Peyer's patch (tissue), 4 donors: ENCODE measurements around the gene COG8. TPM values are rescaled to one million over a fixed set of nuclear protein-coding genes. Genes with fewer than 3 reads are reported as not detected.
A peak's percentile ranks its signal among the peaks of the same experiment; 100 is the strongest.

Source experiments
- DNase-seq, 3 donors: peaks; one replicate each; pipeline ENCODE4 v3.0.0-alpha.2; 2017 to 2019
- H3K27ac ChIP-seq, 4 donors: fragments of 200-600 bp; sonication (generic); one replicate each; pipeline ENCODE4 v1.5.1; 2016 to 2019
- H3K27me3 ChIP-seq, 2 donors: fragments of 200-600 bp; sonication (generic); one replicate each; pipeline ENCODE4 v1.5.1; 2019
- H3K36me3 ChIP-seq, 3 donors: fragments of 200-600 bp; sonication (generic); one replicate each; pipeline ENCODE4 v1.5.1; 2016 to 2019
- H3K4me1 ChIP-seq, 4 donors: fragments of 200-600 bp; sonication (generic); one replicate each; pipeline ENCODE4 v1.5.1; 2016 to 2019
- H3K4me3 ChIP-seq, 4 donors: fragments of 200-600 bp; sonication (generic); 1 replicate in 3 of 4; 2 replicates in 1 of 4; pipeline ENCODE4 v1.5.1; 2016 to 2019; ENCODE audit warnings: mild to moderate bottlenecking in 1 of 4
- H3K9me3 ChIP-seq, 4 donors: fragments of 200-600 bp; sonication (generic); one replicate each; pipeline ENCODE4 v1.5.1; 2016 to 2019; ENCODE audit warnings: mild to moderate bottlenecking in 1 of 4
- POLR2A ChIP-seq, 2 donors: fragments of 450-650 bp; IDR thresholded peaks; one replicate each; pipeline ENCODE4 v1.5.1; 2017; ENCODE audit warnings: antibody characterized with exemption in 2 of 2, mild to moderate bottlenecking in 2 of 2, moderate library complexity in 2 of 2
- total RNA-seq, 4 donors: library from RNA; depleted of rRNA; stranded (reverse); fragments of >200 nt; gene quantifications; one replicate each; pipeline ENCODE4 v1.1.0, GENCODE V29; 2016
- TF ChIP-seq, protein P1 (sequence below), 6 experiments: fragments of 450-650 bp in 4 of 6; fragments of 200-600 bp in 2 of 6; sonication (generic) in 1 of 6; IDR thresholded peaks; one replicate each; pipeline ENCODE4 v1.5.1; 2017 to 2019; ENCODE audit warnings: antibody characterized with exemption in 6 of 6, mild to moderate bottlenecking in 3 of 6, moderate library complexity in 1 of 6

Gene COG8
- total RNA-seq, 4 donors from 2014 or later, result 57.3 to 79.5 (median 77.0) TPM

DNA sequence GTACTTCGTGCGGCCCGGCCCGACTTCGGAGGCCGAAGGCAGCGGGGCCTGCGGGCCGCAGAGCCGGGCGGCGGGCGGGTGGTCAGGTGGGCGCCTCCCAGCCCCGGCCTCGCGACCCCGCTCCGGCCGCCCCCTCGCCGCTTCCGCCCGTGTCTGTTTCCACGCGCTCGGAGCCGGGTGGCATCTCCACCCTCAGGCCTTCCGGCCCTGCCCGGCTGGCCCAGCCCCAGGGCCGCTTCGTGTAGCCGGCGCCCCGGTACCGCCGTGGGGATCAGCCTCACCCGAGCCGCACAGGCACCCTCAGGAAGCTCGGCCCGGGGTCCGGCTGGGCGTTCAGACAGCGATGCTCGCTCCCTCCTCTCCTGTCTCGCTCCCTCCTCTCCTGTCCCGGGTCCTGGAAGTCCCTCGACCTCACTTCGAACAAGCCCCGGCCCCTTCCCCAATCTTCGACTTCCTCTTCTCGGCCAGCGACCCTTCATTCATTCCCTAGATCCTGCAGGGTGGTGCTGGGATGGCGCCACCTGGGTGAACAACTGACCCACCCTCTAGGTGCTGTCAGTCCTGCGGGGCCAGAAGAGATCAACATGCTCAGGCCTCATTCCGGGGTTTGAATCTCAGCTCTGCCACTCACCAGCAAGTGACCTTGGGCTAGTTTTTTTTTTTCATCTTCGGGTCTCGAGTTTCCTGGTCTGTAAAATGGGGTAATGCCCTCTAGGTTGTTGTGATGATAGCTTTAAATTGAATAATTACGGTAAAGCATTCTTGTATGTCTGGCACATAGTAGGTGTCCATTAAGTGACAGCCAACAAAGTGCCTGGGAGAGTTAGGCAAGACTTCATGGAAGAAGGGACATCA is 27.6 kb downstream of the COG8 start:
- peak overlapping the region; percentile 88 to 98 (median 98) for H3K4me3 ChIP-seq
- H3K4me1 ChIP-seq, result peaks cover 0 to 14% (median 7%) of the 10 kb centered on the region in 4 donors
- peak overlapping the region; percentile 92 to 96 (median 93) for H3K27ac ChIP-seq
- DNase-seq, result peak in 2 of 3 donors; percentile 30 to 66
- H3K27me3 ChIP-seq, result no peaks in the 10 kb centered on the region
- peaks cover 0 to 30% (median 0%) of the 10 kb centered on the region in 3 donors for H3K36me3 ChIP-seq
- H3K9me3 ChIP-seq, result no peaks in the 10 kb centered on the region
- TF ChIP-seq, protein P1, sequence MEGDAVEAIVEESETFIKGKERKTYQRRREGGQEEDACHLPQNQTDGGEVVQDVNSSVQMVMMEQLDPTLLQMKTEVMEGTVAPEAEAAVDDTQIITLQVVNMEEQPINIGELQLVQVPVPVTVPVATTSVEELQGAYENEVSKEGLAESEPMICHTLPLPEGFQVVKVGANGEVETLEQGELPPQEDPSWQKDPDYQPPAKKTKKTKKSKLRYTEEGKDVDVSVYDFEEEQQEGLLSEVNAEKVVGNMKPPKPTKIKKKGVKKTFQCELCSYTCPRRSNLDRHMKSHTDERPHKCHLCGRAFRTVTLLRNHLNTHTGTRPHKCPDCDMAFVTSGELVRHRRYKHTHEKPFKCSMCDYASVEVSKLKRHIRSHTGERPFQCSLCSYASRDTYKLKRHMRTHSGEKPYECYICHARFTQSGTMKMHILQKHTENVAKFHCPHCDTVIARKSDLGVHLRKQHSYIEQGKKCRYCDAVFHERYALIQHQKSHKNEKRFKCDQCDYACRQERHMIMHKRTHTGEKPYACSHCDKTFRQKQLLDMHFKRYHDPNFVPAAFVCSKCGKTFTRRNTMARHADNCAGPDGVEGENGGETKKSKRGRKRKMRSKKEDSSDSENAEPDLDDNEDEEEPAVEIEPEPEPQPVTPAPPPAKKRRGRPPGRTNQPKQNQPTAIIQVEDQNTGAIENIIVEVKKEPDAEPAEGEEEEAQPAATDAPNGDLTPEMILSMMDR (IDR thresholded peaks at IDR 0.05), result no peak
- no peak for TF ChIP-seq POLR2A (IDR thresholded peaks at IDR 0.05)

DNA sequence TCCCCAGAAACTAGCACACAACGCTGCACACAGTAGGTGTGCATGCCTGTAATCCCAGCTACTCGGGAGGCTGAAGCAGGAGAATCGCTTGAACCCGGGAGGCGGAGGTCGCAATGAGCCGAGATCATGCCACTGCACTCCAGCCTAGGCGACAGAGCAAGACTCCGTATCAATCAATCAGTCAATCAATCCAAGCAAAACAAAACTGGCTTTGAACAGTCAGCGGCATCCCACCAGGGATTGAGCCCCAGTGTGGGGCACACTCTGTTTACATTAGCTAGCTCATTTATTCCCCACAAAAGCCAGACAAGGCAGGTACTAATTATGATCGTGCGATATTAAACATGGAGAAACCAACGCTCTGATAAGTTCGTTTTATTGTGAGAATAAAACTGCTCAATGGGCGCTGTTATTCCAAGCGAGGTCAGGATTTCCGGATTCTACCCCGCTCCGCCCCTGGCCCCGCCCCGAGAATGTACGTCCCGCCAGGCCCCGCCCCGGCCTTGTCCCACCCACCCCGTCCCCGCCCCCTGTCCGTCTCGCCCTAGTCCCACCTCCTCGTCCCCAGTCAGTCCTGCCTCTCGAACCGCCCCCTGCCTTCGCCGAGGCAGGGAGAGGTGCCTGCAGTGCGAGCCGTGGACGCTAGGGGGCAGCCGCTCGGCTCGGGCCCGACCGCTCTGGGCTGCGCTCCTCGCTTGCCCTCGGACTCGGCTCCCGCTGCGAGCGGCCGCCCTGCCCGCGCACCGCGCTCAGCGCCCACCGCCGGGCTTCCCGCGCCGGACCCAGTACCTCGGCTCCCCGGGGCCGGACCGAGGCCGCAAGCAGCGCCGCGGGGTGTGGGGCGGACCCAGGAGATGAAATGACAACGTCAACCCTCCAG is 28.5 kb downstream of the COG8 start, which contains the start of gene VPS4A:
TSS of gene VPS4A (plus strand) at position 698 of the 880 bp plus-strand sequence. CDS start at position 860, 162 bp downstream.
- Histone ChIP-seq H3K9me3 (no peaks in the 10 kb centered on the region), H3K27me3 (no peaks in the 10 kb centered on the region), H3K36me3 (peaks cover 0 to 21% (median 0%) of the 10 kb centered on the region in 3 donors), H3K4me3 (peak within 1 kb of the TSS; percentile 88 to 98 (median 98)), H3K4me1 (peaks cover 0 to 14% (median 7%) of the 10 kb centered on the region in 4 donors), H3K27ac (peak within 1 kb of the TSS; percentile 92 to 96 (median 93))
- TF ChIP-seq, protein P1 (IDR thresholded peaks at IDR 0.05), result peak; percentile 92 to 99 (median 96)
- peak; percentile 26 to 87 for TF ChIP-seq POLR2A (IDR thresholded peaks at IDR 0.05)
- peak; percentile 97 to 99 (median 98) for DNase-seq

DNA sequence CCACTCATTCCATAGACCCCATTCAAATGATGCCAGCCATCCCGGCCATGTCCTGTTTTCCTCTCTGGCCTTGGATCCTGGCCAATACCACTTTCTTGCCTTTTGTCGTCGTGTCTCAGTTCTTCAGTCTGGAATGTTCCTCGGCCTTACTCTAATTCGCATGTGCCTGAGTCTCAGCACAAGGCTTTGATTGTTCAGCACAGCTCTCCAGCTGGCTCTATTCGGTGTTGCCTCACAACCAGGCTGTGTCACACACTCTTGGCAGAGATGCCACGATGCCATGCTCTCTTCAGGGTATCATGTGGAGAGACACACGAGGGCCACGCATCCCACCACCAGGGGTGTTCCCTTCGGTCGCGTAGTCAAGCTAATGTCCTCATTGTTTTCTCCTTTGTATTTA is 30.0 kb downstream of the COG8 start:
- Histone ChIP-seq H3K36me3 (peaks cover 0 to 10% (median 0%) of the 10 kb centered on the region in 3 donors), H3K9me3 (no peaks in the 10 kb centered on the region), H3K4me3 (no peak overlapping the region), H3K27me3 (no peaks in the 10 kb centered on the region), H3K27ac (no peak overlapping the region), H3K4me1 (peaks cover 0 to 14% (median 7%) of the 10 kb centered on the region in 4 donors)
- TF ChIP-seq, protein P1 (IDR thresholded peaks at IDR 0.05), result no peak
- TF ChIP-seq POLR2A (IDR thresholded peaks at IDR 0.05), result no peak
- peak in 1 of 3 donors; percentile 44 for DNase-seq

DNA sequence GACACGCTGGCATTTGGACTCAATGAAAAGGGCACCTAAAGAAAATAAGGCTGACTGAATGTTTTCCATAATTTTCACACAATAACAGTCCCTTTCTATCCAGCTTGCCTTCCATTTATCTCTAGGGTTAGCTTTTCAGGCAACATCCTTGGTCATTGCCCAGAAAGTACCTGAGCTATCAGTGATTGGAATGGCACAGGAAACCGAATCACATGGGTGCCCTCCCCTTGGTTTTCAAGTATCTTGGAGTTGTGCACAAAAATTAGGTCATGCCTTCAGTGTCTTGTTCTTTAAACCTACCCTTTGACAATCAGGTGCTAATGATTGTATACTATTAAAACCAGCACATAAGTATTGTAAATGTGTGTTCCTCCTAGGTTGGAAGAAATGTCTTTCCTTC is 31.5 kb downstream of the COG8 start:
- H3K27ac ChIP-seq, result no peak overlapping the region
- H3K36me3 ChIP-seq, result peaks cover 0 to 13% (median 0%) of the 10 kb centered on the region in 3 donors
- H3K9me3 ChIP-seq, result no peaks in the 10 kb centered on the region
- no peak for TF ChIP-seq POLR2A (IDR thresholded peaks at IDR 0.05)
- TF ChIP-seq, protein P1 (IDR thresholded peaks at IDR 0.05), result no peak
- H3K27me3 ChIP-seq, result no peaks in the 10 kb centered on the region
- DNase-seq, result no peak
- H3K4me1 ChIP-seq, result peaks cover 0 to 10% (median 7%) of the 10 kb centered on the region in 4 donors
- no peak overlapping the region for H3K4me3 ChIP-seq

DNA sequence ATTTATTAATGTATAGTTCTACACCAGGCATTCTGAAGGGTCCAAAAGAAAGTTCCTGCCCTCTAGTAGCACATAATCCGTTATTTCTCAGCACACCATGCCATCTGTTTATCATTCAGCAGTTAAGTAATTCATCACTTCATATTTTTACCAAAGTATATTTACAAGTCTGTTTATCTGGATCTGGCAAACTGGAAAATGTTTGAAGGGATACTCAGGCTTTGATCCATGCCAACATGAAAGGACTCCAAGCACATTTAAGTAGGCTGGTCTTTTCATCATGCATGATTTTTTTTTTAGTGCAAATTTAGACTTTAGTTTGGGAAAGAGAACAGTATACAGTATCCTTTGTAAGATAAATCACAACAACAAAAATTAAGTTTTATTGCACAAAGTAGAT is 32.3 kb downstream of the COG8 start:
- Histone ChIP-seq H3K4me3 (no peak overlapping the region), H3K4me1 (peaks cover 0 to 4% (median 2%) of the 10 kb centered on the region in 4 donors), H3K27ac (no peak overlapping the region), H3K27me3 (no peaks in the 10 kb centered on the region), H3K9me3 (no peaks in the 10 kb centered on the region), H3K36me3 (peaks cover 0 to 17% (median 0%) of the 10 kb centered on the region in 3 donors)
- TF ChIP-seq POLR2A (IDR thresholded peaks at IDR 0.05), result no peak
- TF ChIP-seq, protein P1 (IDR thresholded peaks at IDR 0.05), result no peak
- no peak for DNase-seq
